GM12891 (cell line): ENCODE measurements around the gene HOXC5.

Experiments used
- DNase-seq: peaks from one replicate; pipeline ENCODE4 v3.0.0; 2011; ENCODE audit warnings: low spot score; ENCODE audit not compliant: insufficient read length
- FAIRE-seq: peaks from 2 replicates; lab custom pipeline; 2011; peaks lifted over from hg19 to GRCh38; lab: Jason Lieb, UNC
- PAX5 ChIP-seq: IDR thresholded peaks from 2 replicates; pipeline ENCODE4 v1.6.1; 2011; ENCODE audit warnings: low read length, moderate library complexity, mild to moderate bottlenecking; ENCODE audit not compliant: insufficient read depth, severe bottlenecking
- POLR2A ChIP-seq: IDR thresholded peaks from 2 replicates; pipeline ENCODE4 v1.6.1; 2011; ENCODE audit warnings: low read depth, low read length, control low read depth
- POLR2AphosphoS5 ChIP-seq: IDR thresholded peaks from 2 replicates; pipeline ENCODE4 v1.6.1; 2011; ENCODE audit warnings: low read depth, low read length, control low read depth
- POU2F2 ChIP-seq: IDR thresholded peaks from 2 replicates; pipeline ENCODE4 v1.6.1; 2011; ENCODE audit warnings: low read depth, mild to moderate bottlenecking, control low read depth, low read length, moderate library complexity
- SPI1 ChIP-seq: IDR thresholded peaks from 2 replicates; pipeline ENCODE4 v1.6.1; 2011; ENCODE audit warnings: low read depth, low read length, control low read depth
- TAF1 ChIP-seq: IDR thresholded peaks from 2 replicates; pipeline ENCODE4 v1.6.1; 2011; ENCODE audit warnings: low read depth, low read length, control low read depth

Gene HOXC5

GRCh38 chr12:54048406-54049093 lies 15.7 kb downstream of the HOXC5 start:
- no peak for DNase-seq
- TF ChIP-seq POU2F2: no peak
- no peak for TF ChIP-seq TAF1
- TF ChIP-seq POLR2A: no peak
- no peak for TF ChIP-seq PAX5
- no peak for TF ChIP-seq POLR2AphosphoS5
- TF ChIP-seq SPI1: no peak
- FAIRE-seq: no peak

DNA sequence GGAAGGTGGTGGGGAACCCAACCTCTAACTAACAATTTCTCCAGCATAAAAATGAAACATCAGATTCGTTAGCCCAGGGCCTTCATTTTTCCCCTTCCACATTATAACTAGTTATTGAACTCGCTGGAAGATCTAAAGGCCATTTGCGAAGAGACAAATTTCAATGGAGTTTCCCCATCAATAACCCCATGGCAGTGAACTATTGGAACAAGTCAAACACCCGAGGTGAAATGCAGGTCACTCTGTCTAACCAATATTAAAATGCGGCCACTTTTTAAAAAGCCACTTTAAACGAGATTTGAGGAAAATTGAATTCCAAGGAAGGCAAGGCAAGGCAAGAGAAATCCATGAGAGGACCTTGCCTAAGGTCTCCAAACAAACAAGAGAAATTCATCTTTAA lies 16.3 kb downstream of the HOXC5 start:
- FAIRE-seq: no peak
- no peak for TF ChIP-seq TAF1
- TF ChIP-seq POLR2A: no peak
- no peak for TF ChIP-seq PAX5
- no peak for TF ChIP-seq POLR2AphosphoS5
- no peak for TF ChIP-seq SPI1
- TF ChIP-seq POU2F2: no peak
- no peak for DNase-seq

- DNase-seq: no peak
- FAIRE-seq: no peak
- no peak for TF ChIP-seq SPI1
- TF ChIP-seq PAX5: no peak
- no peak for TF ChIP-seq POLR2A
- TF ChIP-seq POU2F2: no peak
- no peak for TF ChIP-seq TAF1
- TF ChIP-seq POLR2AphosphoS5: no peak
These were observed 17.6 kb downstream of the HOXC5 start for GRCh38 chr12:54050482-54050810.

DNA sequence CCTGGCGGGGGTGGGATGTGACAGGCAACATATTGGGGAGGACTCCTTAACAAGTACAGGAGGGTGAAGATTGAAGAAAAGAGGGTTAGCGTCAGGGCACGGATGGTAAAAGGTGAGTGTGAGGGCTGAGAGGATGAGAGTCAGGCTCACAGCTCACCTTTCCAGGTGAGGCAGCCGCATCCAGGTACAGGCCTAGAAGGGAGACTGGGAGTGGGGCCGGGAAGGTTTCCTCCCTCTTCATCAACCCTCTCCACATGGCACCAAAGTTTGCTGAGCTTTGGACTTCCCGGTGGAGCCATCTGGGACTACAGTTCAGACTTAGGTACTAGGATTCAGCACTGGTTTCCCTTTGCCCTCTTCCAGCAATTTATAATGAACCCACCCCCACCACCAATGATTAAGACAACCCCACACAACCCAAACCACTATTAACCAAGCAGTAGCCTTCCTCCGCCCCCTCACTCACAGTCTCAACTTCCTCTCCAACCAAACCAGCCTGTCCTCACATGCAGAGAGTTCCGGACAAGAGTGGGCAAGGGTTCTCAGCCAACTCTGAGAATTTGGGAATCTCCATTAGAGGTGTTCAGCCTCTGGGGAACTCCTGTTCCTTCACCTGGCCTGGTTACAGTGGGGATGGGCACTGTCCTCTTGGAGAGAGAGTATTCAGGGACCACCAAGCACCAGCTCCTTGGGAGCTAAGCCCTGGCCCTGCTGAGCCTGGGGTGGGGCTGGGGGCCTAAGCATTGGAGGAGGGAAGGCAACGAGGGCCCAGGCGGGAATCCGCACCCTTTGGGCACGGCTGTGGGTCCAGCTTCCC lies 18.4 kb downstream of the HOXC5 start:
- FAIRE-seq: no peak
- TF ChIP-seq SPI1 (peak; percentile 46; the same call in 1 of the 2 replicates), PAX5 (no peak)
- no peak for DNase-seq

GRCh38 chr12:54051874-54052437 lies 19.1 kb downstream of the HOXC5 start:
- DNase-seq (no peak), FAIRE-seq (no peak)
- TF ChIP-seq SPI1 (no peak), POLR2A (no peak), POU2F2 (no peak), TAF1 (no peak), PAX5 (no peak), POLR2AphosphoS5 (no peak)

DNA sequence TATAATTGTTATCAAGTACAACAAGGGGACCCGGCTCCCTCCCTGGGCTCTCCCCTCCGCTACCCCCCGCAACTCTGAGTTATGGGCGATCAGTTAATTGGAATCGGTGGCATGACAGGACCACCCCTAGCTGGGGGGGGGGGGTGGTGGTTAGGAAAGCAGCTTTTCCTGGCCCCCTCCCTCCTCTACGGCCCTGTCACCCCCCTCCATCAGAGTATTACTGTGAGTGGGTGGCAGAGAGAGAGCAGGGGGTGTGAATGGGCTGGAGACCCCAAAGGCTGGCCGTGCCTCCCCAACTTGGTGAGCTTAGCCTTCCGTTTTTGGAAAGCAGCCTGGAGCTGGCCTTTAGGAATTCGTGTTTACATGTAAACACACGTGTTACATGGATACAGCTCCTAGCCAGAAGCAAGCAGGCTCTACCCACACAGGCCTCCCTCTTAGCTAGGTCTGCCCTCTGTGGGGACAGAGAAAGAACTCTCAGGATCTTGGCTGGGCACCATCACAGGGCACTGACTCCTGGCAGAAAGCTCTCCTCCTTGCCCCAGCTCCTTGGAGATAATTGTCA lies 19.7 kb downstream of the HOXC5 start:
- TF ChIP-seq PAX5 (no peak), POLR2AphosphoS5 (no peak), POU2F2 (no peak), POLR2A (no peak), SPI1 (no peak), TAF1 (no peak)
- no peak for FAIRE-seq
- no peak for DNase-seq

GRCh38 chr12:54053003-54053750 lies 20.3 kb downstream of the HOXC5 start:
- TF ChIP-seq POU2F2: peak; percentile 72; the same call in 1 of the 2 replicates
- no peak for TF ChIP-seq PAX5
- TF ChIP-seq POLR2A: no peak
- no peak for TF ChIP-seq SPI1
- 0 out of 2 replicates have a peak, but pooled peaks have one; percentile 30 for TF ChIP-seq TAF1
- TF ChIP-seq POLR2AphosphoS5: no peak
- peak; percentile 75 for FAIRE-seq
- peak; percentile 62 for DNase-seq

GRCh38 chr12:54053751-54054741 lies 21.2 kb downstream of the HOXC5 start, which contains the start of gene HOXC4:
Gene HOXC4, plus strand, starts transcription at chr12:54053835. Its CDS starts 88 bp downstream, at chr12:54053923.
- no peak for TF ChIP-seq PAX5
- TF ChIP-seq SPI1: peak; percentile 29; the same call in 1 of the 2 replicates
- TF ChIP-seq TAF1: no peak
- no peak for DNase-seq
- FAIRE-seq: peak; percentile 75
